ENCODE measurements around the gene HIVEP3.

- TF ChIP-seq CTCF (IDR thresholded peaks at IDR 0.05; ENCODE audit: low read length), result no peak
- TF ChIP-seq EZH2 (optimal IDR thresholded peaks at IDR 0.05; ENCODE audit: low read depth, low read length), result no peak
- TF ChIP-seq EZH2phosphoT487 (IDR thresholded peaks at IDR 0.05; ENCODE audit: low read length), result no peak
These were observed 371.9 kb downstream of the HIVEP3 start for GRCh38 chr1:41546833-41547135.
